Osteocyte (in vitro differentiated cells): ENCODE measurements around the gene GIMAP8. TPM values are rescaled to one million over a fixed set of nuclear protein-coding genes. Genes with fewer than 3 reads are reported as not detected.

Experiments
- DNase-seq: peaks from one replicate; pipeline ENCODE4 v3.0.0; 2021; ENCODE audit warnings: mixed read lengths; ENCODE audit not compliant: unreplicated experiment; ENCODE audit errors: extremely low spot score
- H3K27ac Mint-ChIP-seq: one replicate; pipeline ENCODE4 v1.8.0; 2021; ENCODE audit warnings: mild to moderate bottlenecking, mixed read lengths; ENCODE audit not compliant: unreplicated experiment
- H3K27me3 Mint-ChIP-seq: one replicate; pipeline ENCODE4 v1.8.0; 2021; ENCODE audit warnings: mixed read lengths; ENCODE audit not compliant: unreplicated experiment
- H3K36me3 Mint-ChIP-seq: one replicate; pipeline ENCODE4 v1.8.0; 2021; ENCODE audit warnings: mixed read lengths; ENCODE audit not compliant: unreplicated experiment
- H3K4me1 Mint-ChIP-seq: one replicate; pipeline ENCODE4 v1.8.0; 2021; ENCODE audit warnings: mixed read lengths; ENCODE audit not compliant: unreplicated experiment
- H3K4me3 Mint-ChIP-seq: one replicate; pipeline ENCODE4 v1.8.0; 2021; ENCODE audit warnings: mild to moderate bottlenecking, moderate library complexity, mixed read lengths; ENCODE audit not compliant: unreplicated experiment
- H3K9me3 Mint-ChIP-seq: one replicate; pipeline ENCODE4 v1.8.0; 2021; ENCODE audit warnings: mixed read lengths; ENCODE audit not compliant: unreplicated experiment
- total RNA-seq: library from RNA; stranded (reverse); gene quantifications from 2 replicates; pipeline ENCODE4 v1.2.1, GENCODE V29; 2021
- TF ChIP-seq, protein P1 (sequence below): fragments of 200-600 bp; sonication (generic); IDR thresholded peaks from 2 replicates; pipeline ENCODE4 v1.5.0; 2021; ENCODE audit warnings: antibody characterized with exemption, mild to moderate bottlenecking, moderate library complexity

Gene GIMAP8
- total RNA-seq, 1 donor from 2014 or later = not detected

DNA sequence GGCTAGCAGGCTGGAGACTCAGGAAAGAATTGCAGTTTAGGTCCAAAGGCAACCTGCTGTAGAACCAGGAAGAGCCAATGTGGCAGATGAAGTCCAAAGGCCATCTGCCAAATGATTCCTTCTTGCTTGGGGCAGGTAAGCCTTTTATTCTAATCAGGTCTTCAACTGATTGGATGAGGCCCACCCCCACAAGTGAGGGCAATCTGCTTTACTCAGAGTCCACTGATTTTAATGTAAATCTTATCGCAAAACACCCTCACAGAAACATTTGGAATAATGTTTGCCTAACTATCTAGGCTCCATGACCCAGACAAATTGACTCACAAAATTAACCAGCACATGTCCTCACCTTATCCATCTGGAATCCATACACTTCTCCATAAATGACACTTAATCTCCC lies 7.8 kb downstream of the GIMAP8 start:
- DNase-seq = no peak
- no peak overlapping the region for H3K27ac Mint-ChIP-seq
- peaks cover 20% of the 10 kb centered on the region for H3K9me3 Mint-ChIP-seq
- TF ChIP-seq, protein P1, sequence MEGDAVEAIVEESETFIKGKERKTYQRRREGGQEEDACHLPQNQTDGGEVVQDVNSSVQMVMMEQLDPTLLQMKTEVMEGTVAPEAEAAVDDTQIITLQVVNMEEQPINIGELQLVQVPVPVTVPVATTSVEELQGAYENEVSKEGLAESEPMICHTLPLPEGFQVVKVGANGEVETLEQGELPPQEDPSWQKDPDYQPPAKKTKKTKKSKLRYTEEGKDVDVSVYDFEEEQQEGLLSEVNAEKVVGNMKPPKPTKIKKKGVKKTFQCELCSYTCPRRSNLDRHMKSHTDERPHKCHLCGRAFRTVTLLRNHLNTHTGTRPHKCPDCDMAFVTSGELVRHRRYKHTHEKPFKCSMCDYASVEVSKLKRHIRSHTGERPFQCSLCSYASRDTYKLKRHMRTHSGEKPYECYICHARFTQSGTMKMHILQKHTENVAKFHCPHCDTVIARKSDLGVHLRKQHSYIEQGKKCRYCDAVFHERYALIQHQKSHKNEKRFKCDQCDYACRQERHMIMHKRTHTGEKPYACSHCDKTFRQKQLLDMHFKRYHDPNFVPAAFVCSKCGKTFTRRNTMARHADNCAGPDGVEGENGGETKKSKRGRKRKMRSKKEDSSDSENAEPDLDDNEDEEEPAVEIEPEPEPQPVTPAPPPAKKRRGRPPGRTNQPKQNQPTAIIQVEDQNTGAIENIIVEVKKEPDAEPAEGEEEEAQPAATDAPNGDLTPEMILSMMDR = no peak
- no peaks in the 10 kb centered on the region for H3K36me3 Mint-ChIP-seq
- no peaks in the 10 kb centered on the region for H3K4me1 Mint-ChIP-seq
- no peaks in the 10 kb centered on the region for H3K27me3 Mint-ChIP-seq
- no peak overlapping the region for H3K4me3 Mint-ChIP-seq

- TF ChIP-seq, protein P1 = no peak
- no peaks in the 10 kb centered on the region for H3K4me1 Mint-ChIP-seq
- no peaks in the 10 kb centered on the region for H3K27me3 Mint-ChIP-seq
- H3K27ac Mint-ChIP-seq = no peak overlapping the region
- H3K36me3 Mint-ChIP-seq = no peaks in the 10 kb centered on the region
- H3K4me3 Mint-ChIP-seq = no peak overlapping the region
- H3K9me3 Mint-ChIP-seq = peaks cover 23% of the 10 kb centered on the region
- no peak for DNase-seq
Measured at GRCh38 chr7:150458756-150459155, 8.3 kb downstream of the GIMAP8 start.

DNA sequence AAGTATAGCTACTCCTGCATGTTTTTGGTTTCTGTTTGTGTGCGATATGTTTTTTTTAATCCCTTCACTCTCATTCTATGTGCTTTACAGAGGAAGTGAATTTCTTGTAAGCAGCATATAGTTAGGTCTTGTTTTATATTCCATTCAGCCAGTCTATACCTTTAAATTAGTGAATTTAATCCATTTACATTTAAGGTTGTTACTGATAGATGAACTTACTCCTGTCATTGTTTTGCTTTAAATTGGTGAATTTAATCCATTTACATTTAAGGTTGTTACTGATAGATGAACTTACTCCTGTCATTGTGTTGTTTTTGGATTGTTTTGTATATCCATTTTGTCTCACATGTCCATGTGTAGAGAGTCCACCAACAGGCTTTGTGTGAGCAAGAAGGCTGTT lies 11.1 kb downstream of the GIMAP8 start:
- peaks cover 4% of the 10 kb centered on the region for H3K27me3 Mint-ChIP-seq
- TF ChIP-seq, protein P1 = no peak
- no peaks in the 10 kb centered on the region for H3K4me1 Mint-ChIP-seq
- H3K27ac Mint-ChIP-seq = no peak overlapping the region
- no peak overlapping the region for H3K4me3 Mint-ChIP-seq
- no peaks in the 10 kb centered on the region for H3K36me3 Mint-ChIP-seq
- no peak for DNase-seq
- peaks cover 23% of the 10 kb centered on the region for H3K9me3 Mint-ChIP-seq

GRCh38 chr7:150462413-150462812 lies 12.0 kb downstream of the GIMAP8 start:
- H3K4me1 Mint-ChIP-seq = no peaks in the 10 kb centered on the region
- H3K36me3 Mint-ChIP-seq = no peaks in the 10 kb centered on the region

GRCh38 chr7:150463461-150463860 lies 13.0 kb downstream of the GIMAP8 start:
- no peaks in the 10 kb centered on the region for H3K36me3 Mint-ChIP-seq
- H3K9me3 Mint-ChIP-seq = peaks cover 23% of the 10 kb centered on the region
- H3K27ac Mint-ChIP-seq = no peak overlapping the region
- H3K4me3 Mint-ChIP-seq = no peak overlapping the region
- peaks cover 16% of the 10 kb centered on the region for H3K27me3 Mint-ChIP-seq
- DNase-seq = no peak
- TF ChIP-seq, protein P1 = no peak
- no peaks in the 10 kb centered on the region for H3K4me1 Mint-ChIP-seq

More at GRCh38 chr7:150462413-150462812, 12.0 kb downstream of the GIMAP8 start:
- DNase-seq = no peak
- Mint-ChIP-seq H3K27me3 (peaks cover 9% of the 10 kb centered on the region), H3K27ac (no peak overlapping the region), H3K9me3 (peaks cover 23% of the 10 kb centered on the region), H3K4me3 (no peak overlapping the region)
- TF ChIP-seq, protein P1 = no peak
